ENCODE measurements around the gene CSNK2A3. TPM values are rescaled to one million over a fixed set of nuclear protein-coding genes. Genes with fewer than 3 reads are reported as not detected.
"Not testable (repeated sequence)": the region's sequence is repeated elsewhere in the genome, so short reads cannot be mapped to it uniquely, and the experiment has no call there.

The CSNK2A3 gene
- total RNA-seq: 1 to 10 TPM in 2 of 4 donors, under 1 TPM in 1, not detected in 1; 0.90 to 3.3 (median 2.9) TPM

- WGBS, 2 donors: 72 to 76% methylated on average over 11 of the region's 11 CpGs
These were observed at the start of gene CSNK2A3 for GRCh38 chr11:11352878-11353277. Gene CSNK2A3, minus strand, starts transcription at chr11:11353250. Its CDS starts 131 bp downstream, at chr11:11353119.

GRCh38 chr11:11401960-11402535 lies 49.0 kb upstream of the CSNK2A3 start:
- no peak for TF ChIP-seq CTCF (IDR thresholded peaks at IDR 0.05)
- Histone ChIP-seq H3K27me3 (no peaks in the 10 kb centered on the region), H3K4me1 (peaks cover 0 to 24% (median 1%) of the 10 kb centered on the region in 4 donors), H3K27ac (no peak overlapping the region), H3K4me3 (no peak overlapping the region), H3K36me3 (no peaks in the 10 kb centered on the region), H3K9me3 (no peaks in the 10 kb centered on the region)
- WGBS, 2 donors: 82 to 88% methylated on average over 3 of the region's 3 CpGs
- no peak for DNase-seq (ENCODE audit: low spot score in 2 of 2)

More at GRCh38 chr11:11352878-11353277, at the start of gene CSNK2A3:
- not testable (repeated sequence) for H3K36me3 ChIP-seq; H3K9me3 ChIP-seq; DNase-seq (ENCODE audit: low spot score in 2 of 2); H3K27ac ChIP-seq; H3K27me3 ChIP-seq; H3K4me3 ChIP-seq
- peaks cover 0 to 32% (median 8%) of the 10 kb centered on the region in 4 donors for H3K4me1 ChIP-seq
- peak in 1 of 2 donors; percentile 51 for TF ChIP-seq EP300 (IDR thresholded peaks at IDR 0.05)

GRCh38 chr11:11400635-11401232 lies 47.7 kb upstream of the CSNK2A3 start:
- 87 to 91% methylated on average over 9 of the region's 9 CpGs for WGBS, 2 donors
- Histone ChIP-seq H3K27me3 (no peaks in the 10 kb centered on the region), H3K27ac (no peak overlapping the region), H3K36me3 (no peaks in the 10 kb centered on the region), H3K9me3 (no peaks in the 10 kb centered on the region), H3K4me1 (peaks cover 0 to 23% (median 0%) of the 10 kb centered on the region in 4 donors), H3K4me3 (no peak overlapping the region)
- TF ChIP-seq EP300 (IDR thresholded peaks at IDR 0.05): no peak
- no peak for DNase-seq (ENCODE audit: low spot score in 2 of 2)

DNA sequence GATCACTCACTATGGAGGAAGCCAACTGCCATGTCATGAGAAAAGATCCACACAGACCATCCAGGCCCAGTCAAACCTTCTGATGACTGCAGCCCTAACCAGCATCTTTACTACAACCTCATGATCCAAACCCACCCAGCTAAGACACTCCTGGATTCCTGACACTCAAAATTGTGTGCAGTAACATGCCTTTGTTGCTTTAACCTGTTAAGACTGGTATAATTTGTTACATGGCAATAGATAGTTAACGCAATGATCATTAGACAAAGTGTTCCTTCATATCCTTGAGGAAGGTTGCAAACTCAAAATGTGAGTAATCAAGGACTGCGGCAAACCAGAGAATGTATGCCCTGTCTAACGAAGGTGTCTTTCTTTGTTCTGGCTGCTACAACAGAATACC lies 47.1 kb upstream of the CSNK2A3 start:
- no peak for DNase-seq (ENCODE audit: low spot score in 2 of 2)
- Histone ChIP-seq H3K27me3 (no peaks in the 10 kb centered on the region), H3K4me1 (peaks cover 0 to 23% (median 0%) of the 10 kb centered on the region in 4 donors), H3K36me3 (no peaks in the 10 kb centered on the region), H3K9me3 (no peaks in the 10 kb centered on the region), H3K4me3 (no peak overlapping the region), H3K27ac (no peak overlapping the region)
- 95 to 96% methylated on average over 3 of the region's 3 CpGs for WGBS, 2 donors
- no peak for TF ChIP-seq POLR2A (IDR thresholded peaks at IDR 0.05)

- no peak for DNase-seq (ENCODE audit: low spot score in 2 of 2)
- 95 to 99% methylated on average over 3 of the region's 3 CpGs for WGBS, 2 donors
- no peaks in the 10 kb centered on the region for H3K27me3 ChIP-seq
- H3K4me1 ChIP-seq: peaks cover 0 to 8% (median 0%) of the 10 kb centered on the region in 4 donors
- no peak overlapping the region for H3K27ac ChIP-seq
- TF ChIP-seq CTCF (IDR thresholded peaks at IDR 0.05): no peak
- TF ChIP-seq POLR2A (IDR thresholded peaks at IDR 0.05): no peak
- TF ChIP-seq EP300 (IDR thresholded peaks at IDR 0.05): no peak
- H3K9me3 ChIP-seq: no peaks in the 10 kb centered on the region
- no peak overlapping the region for H3K4me3 ChIP-seq
- no peaks in the 10 kb centered on the region for H3K36me3 ChIP-seq
These were observed 44.7 kb upstream of the CSNK2A3 start for GRCh38 chr11:11397781-11398180.

DNA sequence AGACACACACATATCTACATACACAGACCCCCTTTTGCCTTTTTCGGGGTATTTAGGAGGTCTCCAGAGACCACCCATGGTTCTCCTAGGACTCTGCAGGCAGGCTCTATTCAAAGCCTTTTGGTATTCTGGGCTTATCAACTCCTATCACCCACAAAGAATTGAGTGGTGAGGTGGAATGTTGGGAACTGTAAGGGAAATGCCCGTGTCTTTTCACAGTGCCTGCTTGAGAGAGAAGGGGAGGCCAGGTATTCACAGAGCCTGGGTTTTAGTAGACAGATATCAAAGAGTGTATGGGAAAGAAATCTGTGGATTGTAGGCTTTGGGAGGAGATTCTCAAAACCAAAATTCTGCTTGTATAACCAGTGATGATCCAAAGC lies 44.0 kb upstream of the CSNK2A3 start:
- Histone ChIP-seq H3K27me3 (no peaks in the 10 kb centered on the region), H3K36me3 (no peaks in the 10 kb centered on the region), H3K4me3 (no peak overlapping the region), H3K4me1 (peaks cover 0 to 12% (median 0%) of the 10 kb centered on the region in 4 donors), H3K9me3 (no peaks in the 10 kb centered on the region), H3K27ac (no peak overlapping the region)
- TF ChIP-seq CTCF (IDR thresholded peaks at IDR 0.05): no peak
- no peak for TF ChIP-seq POLR2A (IDR thresholded peaks at IDR 0.05)
- TF ChIP-seq EP300 (IDR thresholded peaks at IDR 0.05): no peak
- 77 to 82% methylated on average over 2 of the region's 2 CpGs for WGBS, 2 donors
- DNase-seq (ENCODE audit: low spot score in 2 of 2): no peak

Measured in tibial nerve (tissue), 4 donors.